HEK293 (cell line): ENCODE results near the gene PEX6.

ENCODE experiments used
- ATF2 ChIP-seq: fragments of 450-650 bp; formaldehyde crosslinking; IDR thresholded peaks from 2 replicates; pipeline ENCODE4 v1.5.1; 2016; ENCODE audit warnings: missing biosample characterization, missing genetic modification characterization, low read depth
- EGR2 ChIP-seq: fragments of 450-650 bp; formaldehyde crosslinking; IDR thresholded peaks from 2 replicates; pipeline ENCODE4 v1.5.1; 2016; ENCODE audit warnings: low read depth, missing biosample characterization, missing genetic modification characterization
- ELK4 ChIP-seq: IDR thresholded peaks from 2 replicates; pipeline ENCODE4 v1.6.1; 2011; ENCODE audit warnings: mild to moderate bottlenecking, low read depth, low read length, borderline replicate concordance
- FEZF1 ChIP-seq: fragments of 450-650 bp; formaldehyde crosslinking; IDR thresholded peaks from 2 replicates; pipeline ENCODE4 v1.5.1; 2016; ENCODE audit warnings: missing biosample characterization, missing genetic modification characterization
- GLI2 ChIP-seq: fragments of 450-650 bp; formaldehyde crosslinking; IDR thresholded peaks from 2 replicates; pipeline ENCODE4; 2017; ENCODE audit warnings: missing biosample characterization, missing genetic modification characterization, low read depth, borderline replicate concordance
- HOXA7 ChIP-seq: sonication (generic); formaldehyde crosslinking; IDR thresholded peaks from 2 replicates; pipeline ENCODE4 v1.8.1; 2022; ENCODE audit warnings: missing genetic modification reagents, borderline replicate concordance
- HOXC10 ChIP-seq: sonication (generic); formaldehyde crosslinking; IDR thresholded peaks from 2 replicates; pipeline ENCODE4 v1.8.1; 2023; ENCODE audit warnings: mild to moderate bottlenecking, missing genetic modification reagents
- KLF10 ChIP-seq: fragments of 450-650 bp; IDR thresholded peaks from 2 replicates; pipeline ENCODE4 v1.5.1; 2018; ENCODE audit warnings: missing biosample characterization, mild to moderate bottlenecking, missing genetic modification characterization
- KLF7 ChIP-seq: fragments of 450-650 bp; formaldehyde crosslinking; IDR thresholded peaks from 2 replicates; pipeline ENCODE4 v1.5.1; 2016; ENCODE audit warnings: missing biosample characterization, missing genetic modification characterization, borderline replicate concordance
- KLF8 ChIP-seq: fragments of 450-650 bp; formaldehyde crosslinking; IDR thresholded peaks from 2 replicates; pipeline ENCODE4 v1.5.1; 2016; ENCODE audit warnings: missing biosample characterization, missing genetic modification characterization
- SCRT2 ChIP-seq: fragments of 450-650 bp; formaldehyde crosslinking; IDR thresholded peaks from 2 replicates; pipeline ENCODE4 v1.5.1; 2016; ENCODE audit warnings: missing biosample characterization, missing genetic modification characterization
- TCF7L2 ChIP-seq: IDR thresholded peaks from 2 replicates; pipeline ENCODE4 v1.6.1; 2011; ENCODE audit warnings: low read depth, mild to moderate bottlenecking, inconsistent platforms, low read length, moderate library complexity, borderline replicate concordance
- ZBTB11 ChIP-seq: fragments of 450-650 bp; formaldehyde crosslinking; conservative IDR thresholded peaks from 2 replicates; pipeline ENCODE4 v1.5.1; 2016; ENCODE audit warnings: low read depth, missing biosample characterization, missing genetic modification characterization
- ZBTB21 ChIP-seq: fragments of 450-650 bp; formaldehyde crosslinking; IDR thresholded peaks from 2 replicates; pipeline ENCODE4 v1.5.1; 2017; ENCODE audit warnings: missing biosample characterization, missing genetic modification characterization
- ZBTB44 ChIP-seq: fragments of 450-650 bp; IDR thresholded peaks from 2 replicates; pipeline ENCODE4 v1.5.1; 2018; ENCODE audit warnings: missing biosample characterization, mild to moderate bottlenecking, missing genetic modification characterization
- ZFP3 ChIP-seq: fragments of 450-650 bp; formaldehyde crosslinking; IDR thresholded peaks from 2 replicates; pipeline ENCODE4 v1.5.1; 2016; ENCODE audit warnings: low read depth, missing biosample characterization, missing genetic modification characterization
- ZFP41 ChIP-seq: fragments of 450-650 bp; formaldehyde crosslinking; IDR thresholded peaks from 2 replicates; pipeline ENCODE4 v1.5.1; 2016; ENCODE audit warnings: missing biosample characterization, missing genetic modification characterization, borderline replicate concordance
- ZNF148 ChIP-seq: fragments of 450-650 bp; formaldehyde crosslinking; IDR thresholded peaks from 2 replicates; pipeline ENCODE4 v1.5.0; 2017; ENCODE audit warnings: missing biosample characterization, missing genetic modification characterization, borderline replicate concordance
- ZNF221 ChIP-seq: fragments of 450-650 bp; formaldehyde crosslinking; IDR thresholded peaks from 2 replicates; pipeline ENCODE4 v1.5.1; 2017; ENCODE audit warnings: missing biosample characterization, missing genetic modification characterization, borderline replicate concordance
- ZNF223 ChIP-seq: fragments of 450-650 bp; formaldehyde crosslinking; IDR thresholded peaks from 2 replicates; pipeline ENCODE4 v1.5.1; 2016; ENCODE audit warnings: missing biosample characterization, missing genetic modification characterization
- ZNF239 ChIP-seq: fragments of 450-650 bp; formaldehyde crosslinking; IDR thresholded peaks from 2 replicates; pipeline ENCODE4 v1.5.1; 2016; ENCODE audit warnings: missing biosample characterization, missing genetic modification characterization
- ZNF274 ChIP-seq, 2 experiments: fragments of 200-500 bp in 1 of 2; fragments of 450-650 bp in 1 of 2; sonication (Bioruptor generic) in 1 of 2; formaldehyde crosslinking in 1 of 2; IDR thresholded peaks; 2 replicates each; pipeline versions ENCODE4 v1.5.1 to v1.6.1; 2014 to 2016; ENCODE audit warnings: borderline replicate concordance in 1 of 2, inconsistent platforms in 1 of 2, low read length in 1 of 2, missing biosample characterization in 1 of 2, missing genetic modification characterization in 1 of 2
- ZNF341 ChIP-seq: fragments of 450-650 bp; formaldehyde crosslinking; IDR thresholded peaks from 2 replicates; pipeline ENCODE4; 2016; ENCODE audit warnings: low read depth, missing biosample characterization, missing genetic modification characterization
- ZNF37A ChIP-seq: fragments of 450-650 bp; IDR thresholded peaks from 2 replicates; pipeline ENCODE4 v1.5.1; 2018; ENCODE audit warnings: missing biosample characterization, missing genetic modification characterization
- ZNF510 ChIP-seq: fragments of 450-650 bp; formaldehyde crosslinking; IDR thresholded peaks from 2 replicates; pipeline ENCODE4 v1.5.1; 2018; ENCODE audit warnings: mild to moderate bottlenecking, missing genetic modification characterization, missing biosample characterization; ENCODE audit not compliant: insufficient replicate concordance
- ZNF580 ChIP-seq: fragments of 450-650 bp; formaldehyde crosslinking; IDR thresholded peaks from 2 replicates; pipeline ENCODE4 v1.5.1; 2016; ENCODE audit warnings: missing biosample characterization, missing genetic modification characterization
- ZNF658 ChIP-seq: fragments of 450-650 bp; formaldehyde crosslinking; IDR thresholded peaks from 2 replicates; pipeline ENCODE4; 2016; ENCODE audit warnings: missing biosample characterization, missing genetic modification characterization
- ZNF677 ChIP-seq: fragments of 450-650 bp; IDR thresholded peaks from 2 replicates; pipeline ENCODE4 v1.5.0; 2018; ENCODE audit warnings: missing biosample characterization, mild to moderate bottlenecking, missing genetic modification characterization, moderate library complexity
- ZNF830 ChIP-seq: fragments of 450-650 bp; IDR thresholded peaks from 2 replicates; pipeline ENCODE4 v1.5.0; 2018; ENCODE audit warnings: missing biosample characterization, missing genetic modification characterization, low read depth, mild to moderate bottlenecking, moderate library complexity

PEX6 gene

GRCh38 chr6:42978839-42979522 lies at the start of gene PEX6 (continued):
- TF ChIP-seq ZBTB11: peak; percentile 95
- TF ChIP-seq ZNF148: no peak
- no peak for TF ChIP-seq ZNF37A (tag by site-specific recombination)
- TF ChIP-seq ZBTB21 (tag by site-specific recombination): peak; percentile 56; the same call in 1 of the 2 replicates
- no peak for TF ChIP-seq SCRT2 (tag by site-specific recombination)
- no peak for TF ChIP-seq ATF2 (tag by site-specific recombination)
- TF ChIP-seq EGR2 (tag by site-specific recombination): no peak
- no peak for TF ChIP-seq KLF8
- no peak for TF ChIP-seq HOXA7 (CRISPR knock-in tag)
- TF ChIP-seq ZNF221 (tag by site-specific recombination): no peak
- TF ChIP-seq ZNF274 (IDR thresholded peaks at IDR 0.05; ENCODE audit: low read length): no peak
- no peak for TF ChIP-seq ZNF274 (tag by site-specific recombination; IDR thresholded peaks at IDR 0.05; ENCODE audit: borderline replicate concordance)
- peak; percentile 51; the same call in 1 of the 2 replicates for TF ChIP-seq ZNF580
- TF ChIP-seq ZNF239 (tag by site-specific recombination): no peak
- TF ChIP-seq GLI2 (tag by site-specific recombination): no peak
- TF ChIP-seq ZNF510 (tag by site-specific recombination): no peak
- no peak for TF ChIP-seq TCF7L2
- TF ChIP-seq KLF10 (tag by site-specific recombination): 0 out of 2 replicates have a peak, but pooled peaks have one; percentile 38
- TF ChIP-seq ZNF223 (tag by site-specific recombination): no peak
- no peak for TF ChIP-seq ZFP3 (tag by site-specific recombination)
- no peak for TF ChIP-seq ZNF830 (tag by site-specific recombination)
- no peak for TF ChIP-seq ZNF341
- no peak for TF ChIP-seq ZBTB44
- TF ChIP-seq FEZF1 (tag by site-specific recombination): peak; percentile 80
- TF ChIP-seq KLF7 (tag by site-specific recombination): no peak
- TF ChIP-seq ZNF658 (tag by site-specific recombination): no peak
- 0 out of 2 replicates have a peak, but pooled peaks have one; percentile 17 for TF ChIP-seq ZNF677 (tag by site-specific recombination)
- no peak for TF ChIP-seq ZFP41 (tag by site-specific recombination)
- no peak for TF ChIP-seq HOXC10 (CRISPR knock-in tag)
- no peak for TF ChIP-seq ELK4
